SK-N-SH (cell line): Measurements from ENCODE around the gene PCDHGA5.

Experiments
- ELF1 ChIP-seq: IDR thresholded peaks from 2 replicates; pipeline ENCODE4 v1.4.0; 2012
- EP300 ChIP-seq, 2 experiments: IDR thresholded peaks; 2 replicates each; pipeline versions ENCODE4 v1.4.0 to v1.6.1; 2012; ENCODE audit warnings: borderline replicate concordance in 1 of 2, low read depth in 1 of 2, low read length in 1 of 2
- EZH2phosphoT487 ChIP-seq: fragments of 200-600 bp; sonication (generic); IDR thresholded peaks from 2 replicates; pipeline ENCODE4 v1.6.1; 2017; ENCODE audit warnings: low read depth, mixed run types, mild to moderate bottlenecking, antibody characterized with exemption, moderate library complexity, borderline replicate concordance
- GABPA ChIP-seq: IDR thresholded peaks from 2 replicates; pipeline ENCODE4 v1.4.0; 2012; ENCODE audit warnings: low read depth, mild to moderate bottlenecking
- POLR2AphosphoS5 ChIP-seq: IDR thresholded peaks from 2 replicates; pipeline ENCODE4 v1.6.1; 2012; ENCODE audit warnings: low read depth, low read length
- RAD21 ChIP-seq: IDR thresholded peaks from 2 replicates; pipeline ENCODE4 v1.6.1; 2012; ENCODE audit warnings: mild to moderate bottlenecking, low read length
- RCOR1 ChIP-seq: fragments of 150-350 bp; IDR thresholded peaks from 2 replicates; pipeline ENCODE4 v1.6.1; 2017; ENCODE audit warnings: antibody characterized with exemption, low read length
- RXRA ChIP-seq: IDR thresholded peaks from 2 replicates; pipeline ENCODE4 v1.4.0; 2012; ENCODE audit warnings: low read depth, mild to moderate bottlenecking, borderline replicate concordance
- SIN3A ChIP-seq: IDR thresholded peaks from 2 replicates; pipeline ENCODE4 v1.6.1; 2012; ENCODE audit warnings: low read depth, mild to moderate bottlenecking, low read length, moderate library complexity, borderline replicate concordance
- TAF1 ChIP-seq: IDR thresholded peaks from 2 replicates; pipeline ENCODE4 v1.6.1; 2012; ENCODE audit warnings: low read depth, mild to moderate bottlenecking, low read length, moderate library complexity, borderline replicate concordance
- TF ChIP-seq, protein P1 (sequence below): fragments of 200-600 bp; sonication (generic); IDR thresholded peaks from 2 replicates; pipeline ENCODE4 v1.6.1; 2017; ENCODE audit warnings: antibody characterized with exemption, mild to moderate bottlenecking, moderate library complexity
- TF ChIP-seq, protein P2 (sequence below): IDR thresholded peaks from 2 replicates; pipeline ENCODE4 v1.6.1; 2012; ENCODE audit warnings: mild to moderate bottlenecking, low read depth, low read length, moderate library complexity
- TF ChIP-seq, protein P3 (sequence below): IDR thresholded peaks from 2 replicates; pipeline ENCODE4 v1.4.0; 2012; ENCODE audit warnings: low read depth

DNA sequence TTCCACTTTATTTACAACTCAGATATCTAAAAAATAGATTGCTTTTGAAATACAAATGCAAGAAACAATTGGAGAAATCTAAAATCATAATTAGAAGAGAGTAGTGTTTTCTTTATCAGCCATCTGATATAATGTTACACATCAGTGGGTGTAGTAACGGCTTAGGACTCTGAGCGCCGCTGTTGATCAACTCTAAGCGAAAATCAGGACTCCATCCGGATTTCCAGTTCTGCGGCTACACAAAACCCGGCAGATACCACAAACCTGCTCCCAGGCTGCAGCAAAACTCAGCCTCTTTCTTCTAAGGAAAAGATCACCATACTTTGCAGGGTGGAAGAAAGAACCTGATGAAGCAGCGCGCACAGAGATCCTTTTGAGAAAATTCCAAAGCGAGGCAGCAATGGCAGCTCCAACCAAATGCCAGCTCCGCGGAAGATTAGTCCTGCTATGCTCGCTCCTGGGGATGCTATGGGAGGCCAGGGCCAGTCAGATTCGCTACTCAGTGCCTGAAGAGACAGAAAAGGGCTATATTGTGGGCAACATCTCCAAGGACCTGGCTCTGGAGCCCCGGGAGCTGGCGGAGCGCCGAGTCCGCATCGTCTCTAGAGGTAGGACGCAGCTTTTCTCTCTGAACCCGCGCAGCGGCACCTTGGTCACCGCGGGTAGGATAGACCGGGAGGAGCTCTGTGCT, 38.7 kb downstream of the PCDHGA5 start, which contains the start of gene PCDHGA9:
- TF ChIP-seq EP300 (IDR thresholded peaks at IDR 0.05; ENCODE audit: borderline replicate concordance in 1 of 2, low read depth in 1 of 2, low read length in 1 of 2) (no peak), POLR2AphosphoS5 (no peak), TAF1 (no peak), RCOR1 (no peak), GABPA (no peak), RAD21 (peak; percentile 39), EZH2phosphoT487 (no peak), ELF1 (no peak), RXRA (no peak), SIN3A (no peak)
- TF ChIP-seq, protein P1, sequence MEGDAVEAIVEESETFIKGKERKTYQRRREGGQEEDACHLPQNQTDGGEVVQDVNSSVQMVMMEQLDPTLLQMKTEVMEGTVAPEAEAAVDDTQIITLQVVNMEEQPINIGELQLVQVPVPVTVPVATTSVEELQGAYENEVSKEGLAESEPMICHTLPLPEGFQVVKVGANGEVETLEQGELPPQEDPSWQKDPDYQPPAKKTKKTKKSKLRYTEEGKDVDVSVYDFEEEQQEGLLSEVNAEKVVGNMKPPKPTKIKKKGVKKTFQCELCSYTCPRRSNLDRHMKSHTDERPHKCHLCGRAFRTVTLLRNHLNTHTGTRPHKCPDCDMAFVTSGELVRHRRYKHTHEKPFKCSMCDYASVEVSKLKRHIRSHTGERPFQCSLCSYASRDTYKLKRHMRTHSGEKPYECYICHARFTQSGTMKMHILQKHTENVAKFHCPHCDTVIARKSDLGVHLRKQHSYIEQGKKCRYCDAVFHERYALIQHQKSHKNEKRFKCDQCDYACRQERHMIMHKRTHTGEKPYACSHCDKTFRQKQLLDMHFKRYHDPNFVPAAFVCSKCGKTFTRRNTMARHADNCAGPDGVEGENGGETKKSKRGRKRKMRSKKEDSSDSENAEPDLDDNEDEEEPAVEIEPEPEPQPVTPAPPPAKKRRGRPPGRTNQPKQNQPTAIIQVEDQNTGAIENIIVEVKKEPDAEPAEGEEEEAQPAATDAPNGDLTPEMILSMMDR = peak; percentile 39; the same call in 1 of the 2 replicates
- TF ChIP-seq, protein P2, sequence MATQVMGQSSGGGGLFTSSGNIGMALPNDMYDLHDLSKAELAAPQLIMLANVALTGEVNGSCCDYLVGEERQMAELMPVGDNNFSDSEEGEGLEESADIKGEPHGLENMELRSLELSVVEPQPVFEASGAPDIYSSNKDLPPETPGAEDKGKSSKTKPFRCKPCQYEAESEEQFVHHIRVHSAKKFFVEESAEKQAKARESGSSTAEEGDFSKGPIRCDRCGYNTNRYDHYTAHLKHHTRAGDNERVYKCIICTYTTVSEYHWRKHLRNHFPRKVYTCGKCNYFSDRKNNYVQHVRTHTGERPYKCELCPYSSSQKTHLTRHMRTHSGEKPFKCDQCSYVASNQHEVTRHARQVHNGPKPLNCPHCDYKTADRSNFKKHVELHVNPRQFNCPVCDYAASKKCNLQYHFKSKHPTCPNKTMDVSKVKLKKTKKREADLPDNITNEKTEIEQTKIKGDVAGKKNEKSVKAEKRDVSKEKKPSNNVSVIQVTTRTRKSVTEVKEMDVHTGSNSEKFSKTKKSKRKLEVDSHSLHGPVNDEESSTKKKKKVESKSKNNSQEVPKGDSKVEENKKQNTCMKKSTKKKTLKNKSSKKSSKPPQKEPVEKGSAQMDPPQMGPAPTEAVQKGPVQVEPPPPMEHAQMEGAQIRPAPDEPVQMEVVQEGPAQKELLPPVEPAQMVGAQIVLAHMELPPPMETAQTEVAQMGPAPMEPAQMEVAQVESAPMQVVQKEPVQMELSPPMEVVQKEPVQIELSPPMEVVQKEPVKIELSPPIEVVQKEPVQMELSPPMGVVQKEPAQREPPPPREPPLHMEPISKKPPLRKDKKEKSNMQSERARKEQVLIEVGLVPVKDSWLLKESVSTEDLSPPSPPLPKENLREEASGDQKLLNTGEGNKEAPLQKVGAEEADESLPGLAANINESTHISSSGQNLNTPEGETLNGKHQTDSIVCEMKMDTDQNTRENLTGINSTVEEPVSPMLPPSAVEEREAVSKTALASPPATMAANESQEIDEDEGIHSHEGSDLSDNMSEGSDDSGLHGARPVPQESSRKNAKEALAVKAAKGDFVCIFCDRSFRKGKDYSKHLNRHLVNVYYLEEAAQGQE = no peak
- TF ChIP-seq, protein P3, sequence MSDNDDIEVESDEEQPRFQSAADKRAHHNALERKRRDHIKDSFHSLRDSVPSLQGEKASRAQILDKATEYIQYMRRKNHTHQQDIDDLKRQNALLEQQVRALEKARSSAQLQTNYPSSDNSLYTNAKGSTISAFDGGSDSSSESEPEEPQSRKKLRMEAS = no peak
